Right cardiac atrium (tissue), 5 donors: ENCODE measurements around the gene KNCN. TPM values are rescaled to one million over a fixed set of nuclear protein-coding genes. Genes with fewer than 3 reads are reported as not detected.

Experiments
- ATAC-seq, 2 donors: fragments of 200-7000 bp; cut with Tn5 transposase; one replicate each; pipeline versions ENCODE4 v1.8.0 to v1.9.1; 2020; ENCODE audit warnings: moderate library complexity in 2 of 2, mild to moderate bottlenecking in 1 of 2
- DNase-seq, 3 donors: peaks; one replicate each; pipeline ENCODE4 v3.0.0-alpha.2; 2020
- H3K27ac ChIP-seq: one replicate; pipeline ENCODE4 v1.5.1; 2013; ENCODE audit warnings: mild to moderate bottlenecking, low read length, control low read depth, moderate library complexity
- H3K27me3 ChIP-seq: one replicate; pipeline ENCODE4 v1.6.1; 2013; ENCODE audit not compliant: control insufficient read depth, insufficient read depth
- H3K4me1 ChIP-seq: one replicate; pipeline ENCODE4 v1.6.1; 2013; ENCODE audit warnings: low read length; ENCODE audit not compliant: control insufficient read depth, insufficient read depth
- H3K4me3 ChIP-seq: one replicate; pipeline ENCODE4 v1.5.1; 2013; ENCODE audit warnings: low read length, control low read depth
- H3K9me3 ChIP-seq: one replicate; pipeline ENCODE4 v1.6.1; 2013; ENCODE audit warnings: low read length; ENCODE audit not compliant: control insufficient read depth
- WGBS: extraction: QIAGEN DNeasy Blood & Tissue Kit; methylation state at CpG from one replicate; pipeline ENCODE4 v1.1.7; 2013; 5-methylcytosine and 5-hydroxymethylcytosine counted together
- intact Hi-C, 4 donors: fragments of 100-400 bp; cut with DNase I; formaldehyde crosslinking; loops; one replicate each; pipeline versions ENCODE4 v1.11.0 to v1.14.0; 2022 to 2023
- polyA plus RNA-seq: library from polyadenylated mRNA; stranded (reverse); fragments of 200-250 nt; gene quantifications from one replicate; pipeline ENCODE4 v1.2.3, GENCODE V29; 2013
- total RNA-seq, 4 donors: library from RNA; stranded (reverse); fragmentation: NEBNext Ultra II Directional; extraction: Animal tissue kit (Norgen Biotek cat#: 25700); gene quantifications; one replicate each; pipeline ENCODE4 v1.2.1, GENCODE V29; 2021
- donor health status: healthy with polysubstance abuse.
- donor health status: DM: no; HTN: yes; CAD: no.
- donor health status: DM: no; HTN: no; CAD: no.
- donor health status: DM: no; HTN: yes; CAD: no; lungs with severe emphysema.
- donor health status: DM: yes; HTN: yes; CAD: no.

Gene KNCN
- total and polyA plus RNA-seq, 5 donors = not detected

DNA sequence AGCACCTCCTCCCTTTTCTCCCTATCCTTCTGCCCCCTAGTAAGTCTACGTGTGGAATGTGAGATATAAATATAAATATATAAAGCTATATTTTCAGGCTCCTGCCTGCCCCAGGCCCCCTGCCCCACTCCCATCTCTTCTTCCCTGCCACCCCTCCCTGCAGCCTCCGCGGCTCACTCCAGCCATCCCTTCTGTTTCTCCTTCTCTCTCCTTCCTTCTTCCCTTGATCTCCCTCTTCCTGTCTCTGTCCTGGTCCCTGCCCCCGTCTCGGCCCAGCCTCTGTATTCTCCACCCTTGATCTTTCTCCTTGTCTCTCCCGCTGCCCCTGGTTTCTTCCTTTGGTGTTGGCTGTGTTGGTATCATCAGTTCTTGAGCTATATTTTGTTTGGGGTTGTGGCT lies 38.7 kb downstream of the KNCN start:
- H3K4me1 ChIP-seq = no peaks in the 10 kb centered on the region
- 46% methylated on average over 6 of the region's 6 CpGs for WGBS
- DNase-seq (no peak), ATAC-seq (no peak)
- no peaks in the 10 kb centered on the region for H3K9me3 ChIP-seq
- intact Hi-C loops = no loop called here
- no peak overlapping the region for H3K4me3 ChIP-seq
- H3K27me3 ChIP-seq = no peaks in the 10 kb centered on the region
- H3K27ac ChIP-seq = no peak overlapping the region

DNA sequence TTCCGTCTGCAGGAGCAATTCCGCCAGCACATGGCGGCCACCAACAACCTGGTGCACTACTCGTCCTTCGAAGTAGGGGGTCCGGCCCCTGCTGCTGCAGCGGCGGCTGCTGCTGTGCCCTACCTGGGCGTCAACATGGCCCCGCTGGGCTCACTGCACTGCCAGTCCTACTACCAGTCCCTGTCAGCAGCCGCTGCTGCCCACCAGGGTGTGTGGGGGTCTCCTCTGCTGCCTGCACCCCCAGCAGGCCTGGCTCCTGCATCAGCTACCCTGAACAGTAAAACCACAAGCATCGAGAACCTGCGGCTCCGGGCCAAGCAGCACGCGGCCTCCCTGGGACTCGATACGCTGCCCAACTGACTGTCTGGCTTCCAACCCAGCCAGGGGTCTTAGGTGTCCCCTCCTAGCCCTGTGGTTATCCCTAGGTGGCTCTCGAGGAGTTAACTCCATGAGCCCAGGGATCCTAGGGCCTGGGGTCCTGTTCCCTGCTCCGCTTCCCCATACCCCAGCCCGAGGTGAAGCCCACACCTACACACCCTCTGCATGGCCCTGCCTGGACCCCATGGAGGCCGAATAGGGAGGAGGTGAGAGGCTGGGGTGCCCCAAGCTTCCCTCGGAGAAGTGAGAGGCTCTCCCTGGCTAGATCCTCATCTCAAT lies 39.2 kb downstream of the KNCN start:
- Histone ChIP-seq H3K4me1 (no peaks in the 10 kb centered on the region), H3K4me3 (no peak overlapping the region), H3K27ac (no peak overlapping the region), H3K9me3 (no peaks in the 10 kb centered on the region), H3K27me3 (no peaks in the 10 kb centered on the region)
- WGBS = 79% methylated on average over 23 of the region's 23 CpGs
- ATAC-seq (no peak), DNase-seq (no peak)
- intact Hi-C loops = no loop called here

DNA sequence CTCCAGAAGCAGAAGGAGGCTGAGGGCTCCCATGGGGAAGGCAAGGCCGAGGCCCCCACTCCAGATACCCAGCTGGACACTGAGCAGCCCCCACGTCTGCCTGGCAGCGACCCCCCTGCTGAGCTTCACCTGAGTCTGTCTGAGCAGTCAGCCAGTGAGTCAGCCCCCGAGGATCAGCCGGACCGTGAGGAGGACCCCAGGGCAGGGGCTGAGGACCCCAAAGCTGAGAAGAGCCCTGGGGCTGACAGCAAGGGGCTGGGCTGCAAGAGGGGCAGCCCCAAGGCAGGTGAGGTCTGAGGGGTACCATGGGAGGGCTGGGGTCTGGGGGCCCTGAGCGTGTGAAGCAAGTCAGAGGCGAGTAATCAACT lies 40.5 kb downstream of the KNCN start:
- ATAC-seq (no peak), DNase-seq (no peak)
- 74% methylated on average over 8 of the region's 8 CpGs for WGBS
- H3K9me3 ChIP-seq = no peaks in the 10 kb centered on the region
- H3K27ac ChIP-seq = no peak overlapping the region
- H3K4me1 ChIP-seq = no peaks in the 10 kb centered on the region
- no peak overlapping the region for H3K4me3 ChIP-seq
- H3K27me3 ChIP-seq = no peaks in the 10 kb centered on the region
- intact Hi-C loops = no loop called here

DNA sequence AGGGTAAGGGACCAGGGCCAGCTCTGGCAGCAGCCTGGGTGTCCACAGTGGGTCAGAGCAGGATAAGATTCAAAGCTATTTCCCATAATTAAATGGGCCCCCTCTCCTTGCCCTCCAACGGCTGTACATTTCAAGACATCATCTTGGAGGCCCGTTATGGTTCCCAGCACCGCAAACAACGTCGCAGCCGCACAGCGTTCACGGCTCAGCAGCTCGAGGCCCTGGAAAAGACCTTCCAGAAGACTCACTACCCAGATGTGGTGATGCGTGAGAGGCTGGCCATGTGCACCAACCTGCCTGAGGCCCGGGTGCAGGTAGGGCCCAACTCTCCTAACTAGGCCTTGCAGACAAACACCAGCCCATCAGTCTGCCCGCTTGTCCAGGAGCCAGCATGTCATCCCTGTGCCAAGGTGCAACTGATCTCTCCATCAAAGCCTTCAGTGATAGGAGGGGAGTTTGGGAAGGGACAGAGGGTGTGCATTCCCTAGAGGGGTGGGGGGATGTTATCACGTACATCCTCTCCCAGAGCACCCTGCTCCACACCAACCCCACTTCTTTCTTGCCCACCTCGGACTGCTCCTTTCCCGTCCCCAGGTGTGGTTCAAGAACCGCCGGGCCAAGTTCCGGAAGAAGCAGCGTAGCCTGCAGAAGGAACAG lies 41.0 kb downstream of the KNCN start:
- Histone ChIP-seq H3K4me3 (no peak overlapping the region), H3K4me1 (no peaks in the 10 kb centered on the region), H3K9me3 (no peaks in the 10 kb centered on the region), H3K27ac (no peak overlapping the region), H3K27me3 (no peaks in the 10 kb centered on the region)
- WGBS = 92% methylated on average over 19 of the region's 19 CpGs
- ATAC-seq = no peak
- no peak for DNase-seq
- intact Hi-C loops = no loop called here

DNA sequence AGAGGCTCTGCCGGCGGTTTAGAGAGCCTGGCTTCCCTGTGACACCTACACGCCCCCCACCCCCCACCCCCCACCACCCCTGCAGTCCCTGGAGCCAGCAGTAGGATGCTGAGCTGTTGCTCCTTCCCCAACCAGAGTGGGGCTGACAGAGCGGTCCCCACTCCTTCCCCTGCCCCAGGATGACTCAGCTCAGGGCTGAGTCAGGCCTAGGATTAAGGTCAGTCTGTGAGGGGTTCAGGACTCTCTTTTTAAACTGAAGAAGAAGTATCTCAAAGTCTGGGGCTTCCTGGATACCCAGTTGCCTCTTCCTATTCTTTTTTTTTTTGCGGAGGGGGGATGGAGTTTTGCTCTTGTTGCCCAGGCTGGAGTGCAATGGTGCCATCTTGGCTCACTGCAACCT lies 42.7 kb downstream of the KNCN start:
- Histone ChIP-seq H3K27me3 (no peaks in the 10 kb centered on the region), H3K4me3 (no peak overlapping the region), H3K9me3 (no peaks in the 10 kb centered on the region), H3K4me1 (no peaks in the 10 kb centered on the region), H3K27ac (no peak overlapping the region)
- intact Hi-C loops = no loop called here
- WGBS = 73% methylated on average over 5 of the region's 5 CpGs
- no peak for ATAC-seq
- DNase-seq = no peak

DNA sequence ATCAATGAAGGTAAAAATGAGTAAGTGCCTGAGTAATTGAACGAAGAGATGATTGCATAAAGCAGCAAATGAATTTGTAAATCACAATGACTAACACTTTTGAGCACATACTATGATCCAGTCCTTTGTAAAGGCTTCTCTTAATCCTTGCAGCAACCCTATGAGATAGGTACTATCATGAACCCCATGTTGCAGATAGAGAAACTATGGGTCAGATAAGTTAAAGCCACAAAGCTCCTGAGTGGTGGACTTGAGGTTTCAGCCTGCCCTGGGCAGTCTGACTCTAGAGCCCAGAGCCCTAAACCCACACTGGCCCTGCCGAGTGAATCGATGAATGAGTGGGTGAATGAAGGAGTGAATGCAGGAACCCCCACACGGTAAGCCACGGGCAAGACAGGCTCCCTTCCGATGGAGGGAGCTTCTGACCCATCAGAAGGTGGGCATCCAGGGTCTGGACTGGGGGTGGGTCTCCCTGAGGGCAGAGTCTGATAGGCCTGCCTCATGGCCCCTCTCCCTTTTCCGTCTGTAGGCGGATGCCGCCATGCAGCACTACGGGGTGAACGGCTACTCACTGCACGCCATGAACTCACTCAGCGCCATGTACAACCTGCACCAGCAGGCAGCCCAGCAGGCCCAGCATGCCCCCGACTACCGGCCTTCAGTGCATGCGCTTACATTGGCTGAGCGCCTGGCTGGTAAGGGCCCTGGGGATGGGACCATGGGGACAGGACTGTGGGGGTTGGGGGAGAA lies 44.8 kb downstream of the KNCN start:
- Histone ChIP-seq H3K9me3 (no peaks in the 10 kb centered on the region), H3K4me3 (no peak overlapping the region), H3K4me1 (no peaks in the 10 kb centered on the region), H3K27me3 (no peaks in the 10 kb centered on the region), H3K27ac (no peak overlapping the region)
- intact Hi-C loops = no loop called here
- WGBS = 75% methylated on average over 17 of the region's 17 CpGs
- DNase-seq (no peak), ATAC-seq (no peak)

DNA sequence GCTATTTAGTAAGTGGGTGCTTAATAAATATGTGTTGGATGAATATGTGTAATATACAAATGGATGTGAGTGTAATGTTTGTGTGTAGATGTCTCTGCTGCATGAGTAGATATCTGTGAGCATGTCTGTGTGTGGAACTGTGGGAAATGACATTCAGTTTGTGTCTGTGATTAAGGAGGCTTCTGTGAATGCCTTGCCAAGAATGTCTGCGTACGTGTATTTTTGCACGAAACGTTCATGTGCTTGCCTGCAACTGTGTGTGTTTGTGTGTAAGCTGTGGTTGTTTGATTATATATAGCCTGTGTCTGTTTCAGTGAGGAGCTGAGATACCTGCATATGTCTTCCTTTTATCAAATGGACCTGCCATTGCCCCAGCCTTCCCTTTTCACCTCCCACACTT lies 48.0 kb downstream of the KNCN start:
- no peaks in the 10 kb centered on the region for H3K9me3 ChIP-seq
- H3K27me3 ChIP-seq = no peaks in the 10 kb centered on the region
- no peaks in the 10 kb centered on the region for H3K4me1 ChIP-seq
- no peak overlapping the region for H3K4me3 ChIP-seq
- DNase-seq (no peak), ATAC-seq (no peak)
- H3K27ac ChIP-seq = no peak overlapping the region
- intact Hi-C loops = no loop called here
- WGBS = 61% methylated on average over 4 of the region's 4 CpGs

DNA sequence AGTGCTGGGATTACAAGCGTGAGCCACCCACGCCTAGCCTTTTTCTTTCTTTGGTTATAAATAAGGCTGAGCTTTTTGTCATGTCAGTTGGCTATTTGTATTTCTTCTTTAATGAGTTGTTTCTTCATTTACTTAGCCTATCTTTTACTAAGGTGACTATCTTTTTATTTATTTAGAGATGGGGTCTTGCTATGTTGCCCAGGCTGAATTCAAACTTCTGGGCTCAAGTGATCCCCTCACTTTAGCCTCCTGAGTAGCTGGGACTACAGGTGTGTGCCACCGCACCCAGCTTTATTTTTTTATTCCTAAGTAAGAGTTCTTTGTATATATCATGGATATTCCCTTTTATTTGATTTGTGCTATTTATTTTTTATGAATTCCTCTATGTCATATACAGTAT lies 49.9 kb downstream of the KNCN start:
- Histone ChIP-seq H3K4me3 (no peak overlapping the region), H3K4me1 (no peaks in the 10 kb centered on the region), H3K9me3 (no peaks in the 10 kb centered on the region), H3K27ac (no peak overlapping the region), H3K27me3 (no peaks in the 10 kb centered on the region)
- 90% methylated on average over 3 of the region's 3 CpGs for WGBS
- ATAC-seq = no peak
- DNase-seq = no peak
- intact Hi-C loops = no loop called here

DNA sequence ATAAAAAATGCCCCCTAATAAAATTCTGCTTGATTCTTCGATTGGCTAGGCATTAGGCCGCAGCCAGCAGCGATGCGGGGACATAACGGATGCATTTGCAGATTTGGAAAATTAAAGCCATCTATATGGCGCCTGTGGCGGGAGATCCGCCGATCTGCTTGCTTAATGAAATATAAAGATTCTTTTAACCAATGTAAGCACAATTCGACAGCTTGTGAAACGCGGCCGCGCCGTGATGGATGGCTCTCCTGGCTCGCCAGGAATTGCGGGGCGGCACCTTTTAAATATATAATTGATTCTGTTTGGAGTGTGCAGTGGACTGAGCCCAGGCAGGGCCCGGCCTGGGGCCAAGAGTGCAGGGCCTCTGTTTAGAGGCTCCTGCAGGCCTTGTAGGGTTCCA lies 53.8 kb downstream of the KNCN start:
- DNase-seq (no peak), ATAC-seq (no peak)
- Histone ChIP-seq H3K9me3 (no peaks in the 10 kb centered on the region), H3K27ac (no peak overlapping the region), H3K4me3 (no peak overlapping the region), H3K27me3 (no peaks in the 10 kb centered on the region), H3K4me1 (no peaks in the 10 kb centered on the region)
- intact Hi-C loops = no loop called here
- 94% methylated on average over 19 of the region's 19 CpGs for WGBS

DNA sequence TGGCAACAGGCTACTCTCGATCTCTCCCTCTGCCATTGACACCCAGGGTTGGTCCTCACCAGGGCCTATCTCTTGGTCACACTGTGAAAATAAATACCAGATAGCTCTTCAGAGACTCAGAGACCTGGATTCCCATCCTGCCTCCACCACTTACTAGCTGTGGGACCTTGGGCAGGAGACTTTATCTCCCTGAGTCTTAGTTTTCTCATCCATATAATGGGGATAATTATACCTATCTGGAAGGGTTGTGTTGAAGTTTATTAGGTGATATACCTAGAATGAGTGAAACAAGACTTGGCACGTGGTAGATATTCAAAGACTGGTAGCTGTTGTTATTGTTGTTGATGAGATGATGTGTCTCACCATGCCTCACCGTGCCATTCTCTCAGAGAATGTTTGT lies 54.4 kb downstream of the KNCN start:
- ATAC-seq (no peak), DNase-seq (no peak)
- Histone ChIP-seq H3K27ac (no peak overlapping the region), H3K4me3 (no peak overlapping the region), H3K9me3 (no peaks in the 10 kb centered on the region), H3K27me3 (no peaks in the 10 kb centered on the region), H3K4me1 (no peaks in the 10 kb centered on the region)
- intact Hi-C loops = no loop called here
- 70% methylated on average over 3 of the region's 3 CpGs for WGBS

DNA sequence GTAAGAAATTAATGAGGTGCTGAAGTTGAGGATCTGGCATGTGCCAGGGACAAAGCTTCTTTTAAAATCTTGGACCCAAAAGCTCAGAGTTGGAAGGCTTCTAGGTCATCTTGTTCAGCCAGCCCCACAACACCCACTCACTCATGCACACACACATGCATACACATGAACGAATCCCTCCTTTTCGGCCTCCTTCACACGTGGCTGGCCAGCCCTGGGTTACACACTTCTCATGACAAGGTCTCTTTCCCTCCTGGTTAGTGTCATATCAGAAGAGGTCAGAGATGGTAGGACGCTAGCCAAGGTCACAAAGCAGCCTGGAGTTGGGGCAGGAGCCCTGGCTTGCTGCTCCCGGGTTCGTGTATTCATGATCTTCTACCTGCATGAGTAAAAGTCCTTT lies 54.9 kb downstream of the KNCN start:
- intact Hi-C loops = no loop called here
- H3K4me1 ChIP-seq = no peaks in the 10 kb centered on the region
- ATAC-seq = no peak
- H3K4me3 ChIP-seq = no peak overlapping the region
- 59% methylated on average over 6 of the region's 6 CpGs for WGBS
- no peaks in the 10 kb centered on the region for H3K27me3 ChIP-seq
- H3K9me3 ChIP-seq = no peaks in the 10 kb centered on the region
- no peak for DNase-seq
- H3K27ac ChIP-seq = no peak overlapping the region
